Head of caudate nucleus (tissue), 42 donors: ENCODE results near the gene SLC25A3.

Experiments
- DNase-seq, 42 donors: peaks; one replicate each; pipeline versions ENCODE4 v3.0.0 to v3.0.0-alpha.2; 2020 to 2021; ENCODE audit warnings: mixed read lengths in 7 of 42
- intact Hi-C: fragments of 100-400 bp; cut with DNase I; formaldehyde crosslinking; loops from one replicate; pipeline ENCODE4 v1.15.0; 2022

SLC25A3 gene

GRCh38 chr12:98646294-98647090, 53.0 kb downstream of the SLC25A3 start:
- DNase-seq, result peak in 1 of 42 donors; percentile 1
- intact Hi-C loops, result loop anchor here (5.0 kb wide), 1 partner anchor 129 kb away; the partner anchor contains the start of gene TMPO

- intact Hi-C loops, result no loop called here
- no peak for DNase-seq
Observed at GRCh38 chr12:98651328-98651727, 57.8 kb downstream of the SLC25A3 start.

DNA sequence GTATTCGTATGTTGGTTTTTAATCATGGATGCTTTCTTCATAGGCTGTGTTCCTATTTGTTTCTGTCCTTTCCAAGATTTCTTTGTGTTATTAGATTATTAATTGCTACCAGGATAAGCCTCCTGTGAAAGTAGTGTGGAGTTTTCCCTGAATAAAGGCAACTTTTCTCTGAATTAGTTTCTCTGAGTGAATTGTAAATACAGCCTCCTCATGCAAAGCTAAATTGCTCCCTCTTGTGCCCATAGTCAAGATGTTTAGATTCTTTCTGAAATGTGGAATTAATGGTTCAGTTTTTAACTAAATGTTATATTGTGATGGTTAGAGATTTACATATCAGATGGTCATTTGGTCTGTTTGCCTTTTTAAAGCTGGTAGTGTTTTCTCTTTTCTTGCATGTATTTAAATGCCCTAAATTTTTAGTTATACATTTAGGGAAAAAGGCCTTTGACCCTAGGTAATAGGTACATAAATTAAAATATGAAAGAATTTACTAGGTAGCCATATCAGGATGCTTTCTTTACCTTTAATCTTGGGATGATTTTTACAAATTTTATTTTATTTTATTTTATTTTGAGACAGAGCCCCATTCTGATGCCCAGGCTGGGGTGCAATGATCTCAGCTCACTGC, 60.5 kb downstream of the SLC25A3 start:
- intact Hi-C loops, result no loop called here
- DNase-seq, result peak in 3 of 42 donors; percentile 19 to 49 (median 29)
